Endodermal cell (in vitro differentiated cells): ENCODE measurements around the gene GAS7. TPM values are rescaled to one million over a fixed set of nuclear protein-coding genes. Genes with fewer than 3 reads are reported as not detected.

Experiments
- DNase-seq: peaks from one replicate; pipeline ENCODE4 v3.0.0-alpha.2; 2017
- H3K27ac ChIP-seq: 2 replicates; pipeline ENCODE4 v1.5.1; 2013; ENCODE audit warnings: mild to moderate bottlenecking, low read depth, low read length, moderate library complexity
- H3K27me3 ChIP-seq: 2 replicates; pipeline ENCODE4 v1.6.1; 2013; ENCODE audit warnings: mild to moderate bottlenecking, low read length, moderate library complexity; ENCODE audit not compliant: insufficient read depth, control insufficient read depth, poor library complexity, severe bottlenecking
- H3K36me3 ChIP-seq: 2 replicates; pipeline ENCODE4 v1.7.0; 2013; ENCODE audit warnings: mild to moderate bottlenecking, low read length, moderate library complexity; ENCODE audit not compliant: control insufficient read depth, insufficient read depth
- H3K4me1 ChIP-seq: one replicate; pipeline ENCODE4 v1.7.0; 2013; ENCODE audit warnings: low read length; ENCODE audit not compliant: control insufficient read depth, insufficient read depth
- H3K4me3 ChIP-seq: 2 replicates; pipeline ENCODE4 v1.5.1; 2013; ENCODE audit warnings: mild to moderate bottlenecking, low read length, moderate library complexity
- H3K9ac ChIP-seq: 2 replicates; pipeline ENCODE4 v1.6.1; 2013; ENCODE audit warnings: mild to moderate bottlenecking, low read length, moderate library complexity; ENCODE audit not compliant: poor library complexity, severe bottlenecking; ENCODE audit errors: extremely low read depth
- H3K9me3 ChIP-seq: 2 replicates; pipeline ENCODE4 v1.6.1; 2013; ENCODE audit warnings: mild to moderate bottlenecking, low read length, moderate library complexity; ENCODE audit not compliant: control insufficient read depth
- H3K27ac Mint-ChIP-seq: 2 replicates; pipeline ENCODE4 v1.8.0; 2020; ENCODE audit warnings: mixed read lengths
- H3K27me3 Mint-ChIP-seq: 2 replicates; pipeline ENCODE4 v1.8.0; 2021; ENCODE audit warnings: mild to moderate bottlenecking, mixed read lengths; ENCODE audit not compliant: insufficient read depth
- H3K36me3 Mint-ChIP-seq: 2 replicates; pipeline ENCODE4 v1.8.0; 2020; ENCODE audit warnings: low read depth, mixed read lengths
- H3K4me1 Mint-ChIP-seq: 2 replicates; pipeline ENCODE4 v1.8.0; 2020; ENCODE audit warnings: mixed read lengths
- H3K4me3 Mint-ChIP-seq: 2 replicates; pipeline ENCODE4 v1.8.0; 2020; ENCODE audit warnings: mild to moderate bottlenecking, moderate library complexity, mixed read lengths
- H3K9me3 Mint-ChIP-seq: 2 replicates; pipeline ENCODE4 v1.8.0; 2020; ENCODE audit warnings: mild to moderate bottlenecking, mixed read lengths
- CTCF ChIP-seq: fragments of 200-600 bp; sonication (generic); conservative IDR thresholded peaks from 2 replicates; pipeline ENCODE4 v1.5.0; 2021; ENCODE audit warnings: antibody characterized with exemption, mild to moderate bottlenecking
- WGBS, 2 experiments: methylation state at CpG; one replicate each; pipeline versions ENCODE4 v1.1.5 to v1.1.7; 2013; ENCODE audit warnings: missing lambda C conversion rate in 2 of 2, mixed read lengths in 1 of 2; ENCODE audit not compliant: insufficient coverage in 1 of 2, insufficient read length in 1 of 2; 5-methylcytosine and 5-hydroxymethylcytosine counted together
- total RNA-seq, 2 donors: library from RNA; stranded (reverse); fragmentation: NEBNext Ultra II Directional in 1 of 2; extraction: Animal tissue kit (Norgen Biotek cat#: 25700) in 1 of 2; gene quantifications; 2 replicates in 1 of 2; 3 replicates in 1 of 2; pipeline ENCODE4 v1.2.1, GENCODE V29; 2021

GAS7 gene
- total RNA-seq, 2 donors from 2014 or later, result 8.6 to 14.7 TPM

- H3K36me3 Mint-ChIP-seq, result no peaks in the 10 kb centered on the region
- H3K9me3 Mint-ChIP-seq, result no peaks in the 10 kb centered on the region
- no peak for TF ChIP-seq CTCF
- Histone ChIP-seq H3K4me1 (peaks cover 5% of the 10 kb centered on the region), H3K9me3 (no peaks in the 10 kb centered on the region), H3K4me3 (no peak overlapping the region), H3K36me3 (no peaks in the 10 kb centered on the region), H3K9ac (no peak overlapping the region), H3K27me3 (no peaks in the 10 kb centered on the region), H3K27ac (no peak overlapping the region)
- peaks cover 9% of the 10 kb centered on the region for H3K27me3 Mint-ChIP-seq
- peaks cover 5% of the 10 kb centered on the region for H3K4me1 Mint-ChIP-seq
- H3K4me3 Mint-ChIP-seq, result no peak overlapping the region
- 88 to 92% methylated on average over 13 to 18 of the region's 18 CpGs for WGBS, 2 experiments
- DNase-seq, result no peak
- H3K27ac Mint-ChIP-seq, result no peak overlapping the region
These were observed 286.0 kb downstream of the GAS7 start for GRCh38 chr17:9912121-9913099.

- H3K36me3 ChIP-seq, result no peaks in the 10 kb centered on the region
- H3K4me1 ChIP-seq, result peaks cover 5% of the 10 kb centered on the region
- DNase-seq, result no peak
- no peaks in the 10 kb centered on the region for H3K9me3 ChIP-seq
- no peaks in the 10 kb centered on the region for H3K27me3 ChIP-seq
- Mint-ChIP-seq H3K4me1 (peaks cover 5% of the 10 kb centered on the region), H3K27ac (no peak overlapping the region), H3K27me3 (peaks cover 9% of the 10 kb centered on the region), H3K4me3 (no peak overlapping the region), H3K36me3 (no peaks in the 10 kb centered on the region), H3K9me3 (no peaks in the 10 kb centered on the region)
- TF ChIP-seq CTCF, result no peak
- no peak overlapping the region for H3K9ac ChIP-seq
- no peak overlapping the region for H3K4me3 ChIP-seq
- 89 to 93% methylated on average over 5 to 12 of the region's 12 CpGs for whole genome bisulfite sequencing, 2 experiments
- no peak overlapping the region for H3K27ac ChIP-seq
These were observed 287.3 kb downstream of the GAS7 start for GRCh38 chr17:9911089-9911488.

DNA sequence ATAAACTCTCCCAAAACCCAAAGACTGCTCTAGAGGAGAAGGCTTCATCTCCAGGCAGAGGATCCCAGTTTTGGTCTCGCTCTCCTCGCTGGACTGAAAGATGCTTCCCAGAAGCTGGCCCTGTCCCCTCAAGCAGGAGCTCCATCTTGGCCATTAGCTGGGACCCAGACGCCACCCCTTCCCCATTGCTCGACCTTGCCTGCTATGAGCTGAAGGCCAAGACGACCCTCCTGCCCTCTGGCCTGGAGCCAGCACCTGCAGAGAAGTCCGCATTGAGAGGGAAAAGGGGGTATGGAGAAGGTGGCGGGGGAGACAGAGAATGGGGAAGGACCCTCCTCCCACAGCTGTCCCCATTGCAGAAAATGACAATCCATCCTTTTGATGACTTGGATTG lies 289.8 kb downstream of the GAS7 start:
- no peak for DNase-seq
- Histone ChIP-seq H3K36me3 (no peaks in the 10 kb centered on the region), H3K4me3 (no peak overlapping the region), H3K4me1 (peaks cover 5% of the 10 kb centered on the region), H3K27ac (no peak overlapping the region), H3K9me3 (no peaks in the 10 kb centered on the region), H3K27me3 (no peaks in the 10 kb centered on the region), H3K9ac (no peak overlapping the region)
- no peaks in the 10 kb centered on the region for H3K9me3 Mint-ChIP-seq
- TF ChIP-seq CTCF, result no peak
- no peaks in the 10 kb centered on the region for H3K36me3 Mint-ChIP-seq
- H3K27ac Mint-ChIP-seq, result no peak overlapping the region
- peaks cover 5% of the 10 kb centered on the region for H3K4me1 Mint-ChIP-seq
- peaks cover 9% of the 10 kb centered on the region for H3K27me3 Mint-ChIP-seq
- WGBS, 2 experiments, result 80 to 93% methylated on average over 2 to 7 of the region's 7 CpGs
- H3K4me3 Mint-ChIP-seq, result no peak overlapping the region
